ENCODE data around the gene UBASH3B.

- TF ChIP-seq BHLHE40 (IDR thresholded peaks at IDR 0.05; ENCODE audit: borderline replicate concordance) (no peak), SUZ12 (IDR thresholded peaks at IDR 0.05) (no peak), ELF4 (IDR thresholded peaks at IDR 0.05) (no peak), SP1 (IDR thresholded peaks at IDR 0.05) (no peak), TARDBP (IDR thresholded peaks at IDR 0.05) (no peak), FOXM1 (IDR thresholded peaks at IDR 0.05; ENCODE audit: borderline replicate concordance) (no peak), ZNF384 (IDR thresholded peaks at IDR 0.05) (no peak), FOXA1 (IDR thresholded peaks at IDR 0.05) (no peak), HDGF (IDR thresholded peaks at IDR 0.05; ENCODE audit: borderline replicate concordance) (no peak), ARNT (IDR thresholded peaks at IDR 0.05) (no peak), PKNOX1 (IDR thresholded peaks at IDR 0.05) (no peak), LEF1 (IDR thresholded peaks at IDR 0.05; ENCODE audit: borderline replicate concordance) (no peak), NFRKB (IDR thresholded peaks at IDR 0.05) (no peak)
Observed at GRCh38 chr11:122804796-122805195, 149.3 kb downstream of the UBASH3B start.

All from HEK293T (cell line).